B cell (primary cell): Measurements from ENCODE around the gene CETP. TPM values are rescaled to one million over a fixed set of nuclear protein-coding genes. Genes with fewer than 3 reads are reported as not detected.

Experiments
- ATAC-seq: fragments of 200-7000 bp; cut with Tn5 transposase; one replicate; pipeline ENCODE4 v1.10.0; 2021; ENCODE audit warnings: low read depth, mild to moderate bottlenecking, moderate number of reproducible peaks, moderate library complexity
- CTCF ChIA-PET: fragments of 350-600 bp; sonication (Branson Sonifier 250); formaldehyde crosslinking; loops from one replicate; lab custom pipeline; 2021; ENCODE audit warnings: antibody characterized with exemption, inconsistent platforms; lab: Charles Lee
- POLR2A ChIA-PET: fragments of 350-600 bp; sonication (Branson Sonifier 250); formaldehyde crosslinking; loops from one replicate; lab custom pipeline; 2021; ENCODE audit warnings: antibody characterized with exemption; lab: Charles Lee
- DNase-seq: peaks from one replicate; pipeline ENCODE4 v3.0.0; 2013
- H2AFZ ChIP-seq: 2 replicates; pipeline ENCODE4 v1.6.1; 2012; ENCODE audit warnings: mild to moderate bottlenecking, low read depth, low read length; ENCODE audit not compliant: insufficient read depth, poor library complexity, severe bottlenecking
- H3K27ac ChIP-seq, 2 donors: 1 replicate in 1 of 2; 2 replicates in 1 of 2; pipeline ENCODE4 v1.5.1; 2012 to 2013; ENCODE audit warnings: low read length in 2 of 2, mild to moderate bottlenecking in 2 of 2, moderate library complexity in 1 of 2
- H3K27me3 ChIP-seq, 4 experiments: fragments of 200-600 bp in 1 of 4; sonication (generic) in 1 of 4; replicated peaks in 1 of 4; 1 replicate in 2 of 4; 2 replicates in 2 of 4; pipeline versions ENCODE4 v1.6.1 to v1.7.0; 2013 to 2016; ENCODE audit warnings: low read length in 3 of 4, mild to moderate bottlenecking in 2 of 4, mixed read lengths in 1 of 4, moderate library complexity in 1 of 4; ENCODE audit not compliant: insufficient read depth in 4 of 4, control insufficient read depth in 3 of 4; ENCODE audit errors: control extremely low read depth in 1 of 4
- H3K36me3 ChIP-seq, 2 experiments: replicated peaks in 1 of 2; 1 replicate in 1 of 2; 2 replicates in 1 of 2; pipeline versions ENCODE4 v1.6.1 to v1.7.1; 2013; ENCODE audit warnings: low read length in 1 of 2; ENCODE audit not compliant: insufficient read depth in 2 of 2, control insufficient read depth in 1 of 2; ENCODE audit errors: control extremely low read depth in 1 of 2, extremely low read depth in 1 of 2
- H3K4me1 ChIP-seq, 2 donors: fragments of 200-600 bp in 1 of 2; sonication (generic) in 1 of 2; 1 replicate in 1 of 2; 2 replicates in 1 of 2; pipeline versions ENCODE4 v1.5.1 to v1.6.1; 2013 to 2017; ENCODE audit warnings: low read length in 2 of 2; ENCODE audit not compliant: control insufficient read depth in 2 of 2, insufficient read depth in 2 of 2
- H3K4me2 ChIP-seq: replicated peaks from 2 replicates; pipeline ENCODE3; 2012; ENCODE audit warnings: mild to moderate bottlenecking, low read depth, low read length; ENCODE audit not compliant: poor library complexity, severe bottlenecking
- H3K4me3 ChIP-seq, 5 experiments: fragments of 200-600 bp in 1 of 5; sonication (generic) in 1 of 5; 1 replicate in 3 of 5; 2 replicates in 2 of 5; pipeline versions ENCODE4 v1.5.1 to v1.7.0; 2011 to 2016; ENCODE audit warnings: low read length in 4 of 5, mild to moderate bottlenecking in 4 of 5, low read depth in 2 of 5, control low read depth in 1 of 5, moderate library complexity in 1 of 5; ENCODE audit not compliant: insufficient read depth in 1 of 5; ENCODE audit errors: control extremely low read depth in 1 of 5, extremely low read depth in 1 of 5
- H3K79me2 ChIP-seq: fragments of 200-600 bp; sonication (generic); one replicate; pipeline ENCODE4 v1.6.0; 2016; ENCODE audit warnings: low read length; ENCODE audit not compliant: control insufficient read depth, insufficient read depth
- H3K9ac ChIP-seq: fragments of 200-600 bp; sonication (generic); 2 replicates; pipeline ENCODE4 v1.6.1; 2017; ENCODE audit warnings: mild to moderate bottlenecking, low read length, moderate library complexity
- H3K9me3 ChIP-seq, 3 donors: one replicate each; pipeline versions ENCODE4 v1.6.1 to v1.7.1; 2013; ENCODE audit warnings: low read length in 2 of 3; ENCODE audit not compliant: control insufficient read depth in 2 of 3, insufficient read depth in 1 of 3; ENCODE audit errors: control extremely low read depth in 1 of 3
- H4K20me1 ChIP-seq: 2 replicates; pipeline ENCODE4 v1.6.0; 2012; ENCODE audit warnings: mild to moderate bottlenecking, low read length; ENCODE audit not compliant: insufficient read depth, control insufficient read depth, poor library complexity, severe bottlenecking
- H3K27ac Mint-ChIP-seq: one replicate; pipeline ENCODE4 v1.8.0; 2021; ENCODE audit warnings: mixed read lengths
- H3K27me3 Mint-ChIP-seq: one replicate; pipeline ENCODE4 v1.8.0; 2021; ENCODE audit warnings: mixed read lengths
- H3K4me1 Mint-ChIP-seq: one replicate; pipeline ENCODE4 v1.8.0; 2021; ENCODE audit warnings: mixed read lengths
- H3K4me3 Mint-ChIP-seq: one replicate; pipeline ENCODE4 v1.8.0; 2021; ENCODE audit warnings: mixed read lengths
- H3K9me3 Mint-ChIP-seq: one replicate; pipeline ENCODE4 v1.8.0; 2022; ENCODE audit warnings: mixed read lengths; ENCODE audit not compliant: insufficient read depth
- CTCF ChIP-seq: fragments of 200-600 bp; IDR thresholded peaks from one replicate; pipeline ENCODE4 v1.8.0; 2022; ENCODE audit warnings: antibody characterized with exemption, mild to moderate bottlenecking
- EZH2 ChIP-seq: IDR thresholded peaks from 2 replicates; pipeline ENCODE4 v1.6.1; 2012; ENCODE audit warnings: borderline replicate concordance, low read depth, mild to moderate bottlenecking, moderate library complexity, low read length; ENCODE audit not compliant: insufficient read depth, poor library complexity, severe bottlenecking
- WGBS: methylation state at CpG from one replicate; pipeline ENCODE4 v1.1.5; 2013; ENCODE audit warnings: missing lambda C conversion rate; ENCODE audit not compliant: insufficient coverage; 5-methylcytosine and 5-hydroxymethylcytosine counted together
- intact Hi-C: fragments of 100-400 bp; cut with micrococcal nuclease; formaldehyde crosslinking; loops from one replicate; pipeline ENCODE4 v1.10.0; 2022
- polyA plus RNA-seq: library from polyadenylated mRNA; depleted of rRNA; stranded (reverse); fragments of >200 nt; gene quantifications from 2 replicates; pipeline ENCODE4 v1.2.3, GENCODE V29; 2012
- total RNA-seq, 2 donors: library from RNA; stranded (reverse); fragments of 120-200 nt in 1 of 2; gene quantifications; 1 replicate in 1 of 2; 2 replicates in 1 of 2; pipeline versions ENCODE4 v1.2.3 to v1.2.4, GENCODE V29; 2013 to 2022

Gene CETP
- total and polyA plus RNA-seq, 2 donors (not counting 1 experiment from before 2014, with no cell fraction given): 0.18 to 1.3 TPM

GRCh38 chr16:56923481-56924091 lies 38.2 kb upstream of the CETP start:
- Histone ChIP-seq H4K20me1 (no peaks in the 10 kb centered on the region), H3K9ac (no peak overlapping the region), H3K36me3 (no peaks in the 10 kb centered on the region), H3K9me3 (no peaks in the 10 kb centered on the region), H3K4me2 (no peak overlapping the region), H3K79me2 (no peaks in the 10 kb centered on the region), H3K27ac (no peak overlapping the region), H3K27me3 (no peaks in the 10 kb centered on the region), H2AFZ (no peak overlapping the region), H3K4me3 (no peak overlapping the region), H3K4me1 (peaks cover 35 to 48% of the 10 kb centered on the region in 2 donors)
- CTCF ChIA-PET: interaction anchor here (1.9 kb wide), 1 partner anchor 12 kb away, joined by 6 read pairs; no protein-coding TSS in a partner anchor
- H3K27ac Mint-ChIP-seq: no peak overlapping the region
- TF ChIP-seq CTCF: no peak
- no peak for TF ChIP-seq EZH2
- intact Hi-C loops: no loop called here
- POLR2A ChIA-PET: interaction anchor here (0.8 kb wide), 1 partner anchor 10 kb away, joined by 3 read pairs; no protein-coding TSS in a partner anchor
- H3K4me1 Mint-ChIP-seq: peaks cover 49% of the 10 kb centered on the region
- H3K4me3 Mint-ChIP-seq: no peak overlapping the region
- H3K9me3 Mint-ChIP-seq: peaks cover 3% of the 10 kb centered on the region
- 79% methylated on average over 3 of the region's 9 CpGs for WGBS
- DNase-seq: no peak
- H3K27me3 Mint-ChIP-seq: no peaks in the 10 kb centered on the region
- no peak for ATAC-seq

- no peak overlapping the region for H2AFZ ChIP-seq
- H3K27me3 Mint-ChIP-seq: no peaks in the 10 kb centered on the region
- H3K4me2 ChIP-seq: no peak overlapping the region
- no peaks in the 10 kb centered on the region for H3K36me3 ChIP-seq
- ChIA-PET CTCF (interaction anchor here (0.9 to 5.8 kb wide), 5 partner anchors 8 to 61 kb away, joined by 3 to 51 read pairs (median 4); no protein-coding TSS in a partner anchor), POLR2A (interaction anchor here (0.7 to 7.7 kb wide), 4 partner anchors 9 to 75 kb away, joined by 3 to 108 read pairs (median 40); no protein-coding TSS in a partner anchor)
- H3K9me3 Mint-ChIP-seq: no peaks in the 10 kb centered on the region
- no peak overlapping the region for H3K4me3 ChIP-seq
- no peak for ATAC-seq
- peaks cover 29 to 41% of the 10 kb centered on the region in 2 donors for H3K4me1 ChIP-seq
- H3K27me3 ChIP-seq: no peaks in the 10 kb centered on the region
- peaks cover 38% of the 10 kb centered on the region for H3K4me1 Mint-ChIP-seq
- no peak overlapping the region for H3K4me3 Mint-ChIP-seq
- 80% methylated on average over 1 of the region's 2 CpGs for WGBS
- no peak for DNase-seq
- H3K79me2 ChIP-seq: peaks cover 8% of the 10 kb centered on the region
- intact Hi-C loops: no loop called here
- H3K27ac ChIP-seq: no peak overlapping the region
- no peaks in the 10 kb centered on the region for H3K9me3 ChIP-seq
- no peak for TF ChIP-seq EZH2
- TF ChIP-seq CTCF: no peak
- H4K20me1 ChIP-seq: peaks cover 4% of the 10 kb centered on the region
- no peak overlapping the region for H3K9ac ChIP-seq
- H3K27ac Mint-ChIP-seq: no peak overlapping the region
Measured at GRCh38 chr16:56927471-56927870, 34.3 kb upstream of the CETP start.
